KG1 (cell line): ENCODE results near the gene BCHE.

Experiments used
- DNase-seq: peaks from one replicate; lab custom pipeline; 2025; lab: John Stamatoyannopoulos, UW

BCHE gene

GRCh38 chr3:165837058-165837525 lies at the start of gene BCHE:
Gene BCHE, minus strand, starts transcription at chr3:165837423. Its CDS starts 6,390 bp downstream, at chr3:165831033.
- DNase-seq: no peak

GRCh38 chr3:165885558-165886270 lies 48.5 kb upstream of the BCHE start:
- no peak for DNase-seq

- no peak for DNase-seq
These were observed 47.3 kb upstream of the BCHE start for GRCh38 chr3:165884518-165884917.

GRCh38 chr3:165883863-165884478 lies 46.7 kb upstream of the BCHE start:
- no peak for DNase-seq

- DNase-seq: no peak
These were observed 45.9 kb upstream of the BCHE start for GRCh38 chr3:165883117-165883516.

- no peak for DNase-seq
These were observed 38.4 kb upstream of the BCHE start for GRCh38 chr3:165875644-165876043.

GRCh38 chr3:165874663-165875489 lies 37.7 kb upstream of the BCHE start:
- no peak for DNase-seq

- no peak for DNase-seq
These were observed 30.9 kb upstream of the BCHE start for GRCh38 chr3:165868088-165868487.

GRCh38 chr3:165859061-165859460 lies 21.8 kb upstream of the BCHE start:
- DNase-seq: no peak

GRCh38 chr3:165855581-165855980 lies 18.4 kb upstream of the BCHE start:
- no peak for DNase-seq

GRCh38 chr3:165854696-165855095 lies 17.5 kb upstream of the BCHE start:
- no peak for DNase-seq

GRCh38 chr3:165852711-165853110 lies 15.5 kb upstream of the BCHE start:
- no peak for DNase-seq

- no peak for DNase-seq
These were observed 15.0 kb upstream of the BCHE start for GRCh38 chr3:165852191-165852590.

GRCh38 chr3:165846056-165846455 lies 8.8 kb upstream of the BCHE start:
- no peak for DNase-seq

GRCh38 chr3:165839296-165840076 lies 2.3 kb upstream of the BCHE start:
- no peak for DNase-seq

GRCh38 chr3:165837801-165838200 lies 578 bp upstream of the BCHE start:
- DNase-seq: no peak

GRCh38 chr3:165835431-165835830 lies 1.8 kb downstream of the BCHE start:
- DNase-seq: no peak

- no peak for DNase-seq
These were observed 6.5 kb downstream of the BCHE start for GRCh38 chr3:165830746-165831145.

- no peak for DNase-seq
These were observed 9.3 kb downstream of the BCHE start for GRCh38 chr3:165827883-165828282.

- no peak for DNase-seq
These were observed 10.0 kb downstream of the BCHE start for GRCh38 chr3:165827233-165827632.

- no peak for DNase-seq
These were observed 16.5 kb downstream of the BCHE start for GRCh38 chr3:165820671-165821123.

- DNase-seq: no peak
These were observed 20.0 kb downstream of the BCHE start for GRCh38 chr3:165817160-165817709.
